Measurements from ENCODE around the gene NUDCD3. TPM values are rescaled to one million over a fixed set of nuclear protein-coding genes. Genes with fewer than 3 reads are reported as not detected.

The NUDCD3 gene
- total RNA-seq, 1 donor = 54.3 TPM

GRCh38 chr7:44377681-44378421, 112.6 kb downstream of the NUDCD3 start:
- no peaks in the 10 kb centered on the region for H3K9me3 ChIP-seq (ENCODE audit: low read depth, low read length)
- no peak for TF ChIP-seq CTCF (IDR thresholded peaks at IDR 0.05; ENCODE audit: extremely low read depth, low read depth, low read length)
- H3K36me3 ChIP-seq (ENCODE audit: insufficient read depth, low read length) = no peaks in the 10 kb centered on the region
- no peaks in the 10 kb centered on the region for H3K79me2 ChIP-seq (ENCODE audit: insufficient read depth, low read length)
- no peaks in the 10 kb centered on the region for H3K27me3 ChIP-seq (ENCODE audit: insufficient read depth, low read length)
- H3K4me2 ChIP-seq (ENCODE audit: insufficient read depth, low read length) = no peak overlapping the region
- no peaks in the 10 kb centered on the region for H4K20me1 ChIP-seq (ENCODE audit: insufficient read depth, low read length)
- no peak overlapping the region for H2AFZ ChIP-seq (ENCODE audit: low read length)
- DNase-seq (ENCODE audit: insufficient read length, low spot score, missing footprints) = no peak
- H3K4me3 ChIP-seq (ENCODE audit: insufficient read depth, low read length) = no peak overlapping the region
- peak overlapping the region; percentile 56 for H3K27ac ChIP-seq (ENCODE audit: low read depth, low read length)
- H3K4me1 ChIP-seq (ENCODE audit: insufficient read depth, low read length) = peaks cover 43% of the 10 kb centered on the region

DNA sequence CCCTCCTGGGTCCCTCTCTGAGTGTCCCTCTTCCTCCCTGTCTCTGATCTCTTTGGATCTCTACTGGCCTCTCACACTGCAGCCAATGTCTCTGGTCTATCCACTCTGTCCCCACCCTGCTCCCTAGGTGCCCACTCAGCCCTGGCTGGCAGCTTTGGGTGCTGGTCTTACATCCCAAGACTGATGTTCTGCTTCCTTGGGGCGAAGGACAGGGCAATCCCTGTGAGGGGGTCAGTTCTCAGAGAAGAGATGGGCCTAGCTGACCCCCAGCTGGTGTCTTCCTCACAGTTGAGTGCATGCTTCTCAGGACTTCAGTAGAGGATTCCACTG, 113.4 kb downstream of the NUDCD3 start:
- peaks cover 43% of the 10 kb centered on the region for H3K4me1 ChIP-seq (ENCODE audit: insufficient read depth, low read length)
- H3K9me3 ChIP-seq (ENCODE audit: low read depth, low read length) = no peaks in the 10 kb centered on the region
- H4K20me1 ChIP-seq (ENCODE audit: insufficient read depth, low read length) = no peaks in the 10 kb centered on the region
- H3K4me2 ChIP-seq (ENCODE audit: insufficient read depth, low read length) = no peak overlapping the region
- no peak overlapping the region for H2AFZ ChIP-seq (ENCODE audit: low read length)
- no peak overlapping the region for H3K4me3 ChIP-seq (ENCODE audit: insufficient read depth, low read length)
- TF ChIP-seq CTCF (IDR thresholded peaks at IDR 0.05; ENCODE audit: extremely low read depth, low read depth, low read length) = no peak
- no peaks in the 10 kb centered on the region for H3K27me3 ChIP-seq (ENCODE audit: insufficient read depth, low read length)
- no peak overlapping the region for H3K27ac ChIP-seq (ENCODE audit: low read depth, low read length)
- H3K79me2 ChIP-seq (ENCODE audit: insufficient read depth, low read length) = no peaks in the 10 kb centered on the region
- no peaks in the 10 kb centered on the region for H3K36me3 ChIP-seq (ENCODE audit: insufficient read depth, low read length)
- DNase-seq (ENCODE audit: insufficient read length, low spot score, missing footprints) = no peak

DNA sequence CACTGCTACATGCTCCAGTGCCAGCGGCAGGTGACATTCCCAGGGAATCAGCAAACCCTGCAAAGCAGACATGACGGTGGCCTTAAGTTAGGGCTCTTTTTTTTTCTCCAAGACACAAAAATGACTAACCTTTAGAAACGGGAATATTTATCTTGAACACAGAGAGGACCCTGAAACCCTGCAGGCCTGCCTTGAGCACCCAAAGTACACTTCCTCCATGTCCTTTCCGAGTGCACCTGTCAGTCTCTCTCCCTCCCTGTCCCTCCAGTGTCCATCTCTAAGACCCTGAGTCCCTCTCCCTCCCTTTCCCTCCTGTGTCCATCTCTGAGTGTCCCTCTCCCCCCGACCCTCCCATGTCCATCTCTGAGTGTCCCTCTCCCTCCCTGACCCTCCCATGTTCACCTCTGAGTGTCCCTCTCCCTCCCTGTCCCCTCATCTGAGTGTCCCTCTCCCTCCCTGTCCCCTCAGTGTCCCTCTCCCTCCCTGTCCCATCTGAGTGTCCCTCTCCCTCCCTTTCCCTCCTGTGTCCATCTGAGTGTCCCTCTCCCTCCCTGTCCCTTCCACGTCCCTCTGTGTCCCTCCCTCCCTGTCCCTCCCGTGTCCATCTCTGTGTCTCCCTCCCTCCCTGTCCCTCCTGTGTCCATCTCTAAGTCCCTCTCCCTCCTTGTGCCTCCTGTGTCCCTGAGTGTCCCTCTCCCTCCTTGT, 113.9 kb downstream of the NUDCD3 start:
- Histone ChIP-seq H3K9me3 (ENCODE audit: low read depth, low read length) (no peaks in the 10 kb centered on the region), H3K4me3 (ENCODE audit: insufficient read depth, low read length) (no peak overlapping the region), H2AFZ (ENCODE audit: low read length) (no peak overlapping the region), H3K4me2 (ENCODE audit: insufficient read depth, low read length) (no peak overlapping the region), H3K27me3 (ENCODE audit: insufficient read depth, low read length) (no peaks in the 10 kb centered on the region), H3K4me1 (ENCODE audit: insufficient read depth, low read length) (peaks cover 43% of the 10 kb centered on the region), H3K79me2 (ENCODE audit: insufficient read depth, low read length) (no peaks in the 10 kb centered on the region), H3K36me3 (ENCODE audit: insufficient read depth, low read length) (no peaks in the 10 kb centered on the region), H3K27ac (ENCODE audit: low read depth, low read length) (no peak overlapping the region), H4K20me1 (ENCODE audit: insufficient read depth, low read length) (no peaks in the 10 kb centered on the region)
- DNase-seq (ENCODE audit: insufficient read length, low spot score, missing footprints) = no peak
- no peak for TF ChIP-seq CTCF (IDR thresholded peaks at IDR 0.05; ENCODE audit: extremely low read depth, low read depth, low read length)

GRCh38 chr7:44375926-44376342, 114.5 kb downstream of the NUDCD3 start:
- Histone ChIP-seq H3K4me2 (ENCODE audit: insufficient read depth, low read length) (no peak overlapping the region), H3K79me2 (ENCODE audit: insufficient read depth, low read length) (no peaks in the 10 kb centered on the region), H3K27ac (ENCODE audit: low read depth, low read length) (no peak overlapping the region), H3K36me3 (ENCODE audit: insufficient read depth, low read length) (no peaks in the 10 kb centered on the region), H3K9me3 (ENCODE audit: low read depth, low read length) (no peaks in the 10 kb centered on the region), H2AFZ (ENCODE audit: low read length) (no peak overlapping the region), H3K27me3 (ENCODE audit: insufficient read depth, low read length) (no peaks in the 10 kb centered on the region), H3K4me3 (ENCODE audit: insufficient read depth, low read length) (no peak overlapping the region), H3K4me1 (ENCODE audit: insufficient read depth, low read length) (peaks cover 41% of the 10 kb centered on the region), H4K20me1 (ENCODE audit: insufficient read depth, low read length) (no peaks in the 10 kb centered on the region)
- TF ChIP-seq CTCF (IDR thresholded peaks at IDR 0.05; ENCODE audit: extremely low read depth, low read depth, low read length) = no peak
- no peak for DNase-seq (ENCODE audit: insufficient read length, low spot score, missing footprints)
